Adipose tissue (tissue), 3 donors: ENCODE results near the gene TMEM125. TPM values are rescaled to one million over a fixed set of nuclear protein-coding genes. Genes with fewer than 3 reads are reported as not detected.

Source experiments
- H3K27ac ChIP-seq: one replicate; pipeline ENCODE4 v1.5.1; 2013; ENCODE audit warnings: low read depth, low read length
- WGBS, 3 donors: extraction: QIAGEN DNeasy Blood & Tissue Kit; methylation state at CpG; one replicate each; pipeline ENCODE4 v1.1.7; 2013; 5-methylcytosine and 5-hydroxymethylcytosine counted together
- polyA plus RNA-seq, 3 donors: library from polyadenylated mRNA; stranded (reverse); fragments of 200-250 nt; gene quantifications; one replicate each; pipeline ENCODE4 v1.2.3, GENCODE V29; 2013
- donor health status: healthy with polysubstance abuse.
- donor health status: Bipolar disorder and iron deficiency.
- donor health status: healthy.

Gene TMEM125
- polyA plus RNA-seq, 3 donors, result 2.5 to 45.3 TPM; not detected in 1

- 53 to 57% (median 56%) methylated on average over 6 of the region's 6 CpGs for WGBS, 3 donors
Measured at GRCh38 chr1:43241413-43241836, 28.4 kb upstream of the TMEM125 start.

GRCh38 chr1:43243299-43243698 is 26.5 kb upstream of the TMEM125 start:
- WGBS, 3 donors, result 52 to 89% (median 83%) methylated on average over 6 of the region's 6 CpGs
- H3K27ac ChIP-seq, result no peak overlapping the region

More at GRCh38 chr1:43241413-43241836, 28.4 kb upstream of the TMEM125 start:
- H3K27ac ChIP-seq, result no peak overlapping the region

GRCh38 chr1:43246466-43247213 is 23.1 kb upstream of the TMEM125 start:
- no peak overlapping the region for H3K27ac ChIP-seq
- WGBS, 3 donors, result 63 to 98% (median 96%) methylated on average over 4 of the region's 4 CpGs

- no peak overlapping the region for H3K27ac ChIP-seq
- WGBS, 3 donors, result 79 to 94% (median 82%) methylated on average over 6 of the region's 6 CpGs
Measured at GRCh38 chr1:43247256-43247921, 22.4 kb upstream of the TMEM125 start.

GRCh38 chr1:43250351-43250761 is 19.4 kb upstream of the TMEM125 start:
- no peak overlapping the region for H3K27ac ChIP-seq
- WGBS, 3 donors, result 61 to 79% (median 75%) methylated on average over 3 of the region's 3 CpGs

- 86 to 97% (median 92%) methylated on average over 5 of the region's 5 CpGs for WGBS, 3 donors
- no peak overlapping the region for H3K27ac ChIP-seq
Measured at GRCh38 chr1:43251024-43251423, 18.8 kb upstream of the TMEM125 start.

- 88 to 93% (median 93%) methylated on average over 1 of the region's 1 CpG for WGBS, 3 donors
- no peak overlapping the region for H3K27ac ChIP-seq
Measured at GRCh38 chr1:43252225-43252624, 17.6 kb upstream of the TMEM125 start.

GRCh38 chr1:43253173-43253572 is 16.6 kb upstream of the TMEM125 start:
- H3K27ac ChIP-seq, result no peak overlapping the region
- WGBS, 3 donors, result 91 to 94% (median 93%) methylated on average over 4 of the region's 4 CpGs

GRCh38 chr1:43253876-43254275 is 15.9 kb upstream of the TMEM125 start:
- H3K27ac ChIP-seq, result no peak overlapping the region
- 83 to 91% (median 89%) methylated on average over 8 of the region's 8 CpGs for WGBS, 3 donors

- 63 to 77% (median 67%) methylated on average over 10 of the region's 10 CpGs for WGBS, 3 donors
- no peak overlapping the region for H3K27ac ChIP-seq
Measured at GRCh38 chr1:43255438-43256210, 14.2 kb upstream of the TMEM125 start.

GRCh38 chr1:43256675-43257570 is 12.9 kb upstream of the TMEM125 start:
- WGBS, 3 donors, result 71 to 84% (median 83%) methylated on average over 8 of the region's 8 CpGs
- H3K27ac ChIP-seq, result no peak overlapping the region

GRCh38 chr1:43258370-43258769 is 11.4 kb upstream of the TMEM125 start:
- no peak overlapping the region for H3K27ac ChIP-seq
- WGBS, 3 donors, result 54 to 71% (median 69%) methylated on average over 3 of the region's 3 CpGs

GRCh38 chr1:43265431-43265830 is 4.4 kb upstream of the TMEM125 start:
- 31 to 84% (median 75%) methylated on average over 4 of the region's 4 CpGs for WGBS, 3 donors
- H3K27ac ChIP-seq, result no peak overlapping the region

GRCh38 chr1:43266881-43267280 is 2.9 kb upstream of the TMEM125 start:
- H3K27ac ChIP-seq, result no peak overlapping the region
- WGBS, 3 donors, result 93 to 100% (median 95%) methylated on average over 1 of the region's 1 CpG

GRCh38 chr1:43267291-43267805 is 2.4 kb upstream of the TMEM125 start:
- no peak overlapping the region for H3K27ac ChIP-seq
- 61 to 91% (median 89%) methylated on average over 9 of the region's 9 CpGs for WGBS, 3 donors

- WGBS, 3 donors, result 80 to 92% (median 92%) methylated on average over 3 of the region's 3 CpGs
- no peak overlapping the region for H3K27ac ChIP-seq
Measured at GRCh38 chr1:43267818-43268425, 1.9 kb upstream of the TMEM125 start.

- WGBS, 3 donors, result 8 to 18% (median 16%) methylated on average over 29 of the region's 29 CpGs
- no peak overlapping the region for H3K27ac ChIP-seq
Measured at GRCh38 chr1:43270421-43271095, 775 bp downstream of the TMEM125 start.
